D721Med (cell line): ENCODE results near the gene PCNX2.

ENCODE experiments used
- DNase-seq: peaks from one replicate; pipeline ENCODE4 v3.0.0; 2011; ENCODE audit warnings: low spot score; ENCODE audit not compliant: insufficient read length
- FAIRE-seq: peaks from 2 replicates; lab custom pipeline; 2011; peaks lifted over from hg19 to GRCh38; lab: Jason Lieb, UNC
- CTCF ChIP-seq: IDR thresholded peaks from 2 replicates; pipeline ENCODE4 v1.5.1; 2012; ENCODE audit warnings: mild to moderate bottlenecking, control low read depth; ENCODE audit not compliant: insufficient read depth; ENCODE audit errors: missing control alignments

PCNX2 gene

GRCh38 chr1:233326811-233327650, 31.5 kb upstream of the PCNX2 start:
- no peak for FAIRE-seq
- TF ChIP-seq CTCF, result no peak
- DNase-seq, result peak; percentile 51

GRCh38 chr1:233326319-233326718, 30.8 kb upstream of the PCNX2 start:
- FAIRE-seq (peak; percentile 60), DNase-seq (no peak)
- TF ChIP-seq CTCF, result no peak

GRCh38 chr1:233323718-233324117, 28.2 kb upstream of the PCNX2 start:
- FAIRE-seq, result no peak
- DNase-seq, result no peak

GRCh38 chr1:233320023-233320422, 24.5 kb upstream of the PCNX2 start:
- FAIRE-seq (peak; percentile 6), DNase-seq (no peak)
- no peak for TF ChIP-seq CTCF

More at GRCh38 chr1:233323718-233324117, 28.2 kb upstream of the PCNX2 start:
- TF ChIP-seq CTCF, result no peak

GRCh38 chr1:233319272-233319671, 23.7 kb upstream of the PCNX2 start:
- FAIRE-seq (no peak), DNase-seq (no peak)
- no peak for TF ChIP-seq CTCF

- FAIRE-seq, result peak; percentile 41
- DNase-seq, result no peak
- no peak for TF ChIP-seq CTCF
Measured at GRCh38 chr1:233316473-233316872, 20.9 kb upstream of the PCNX2 start.

- FAIRE-seq (no peak), DNase-seq (no peak)
- no peak for TF ChIP-seq CTCF
Measured at GRCh38 chr1:233315718-233316301, 20.3 kb upstream of the PCNX2 start.
